Prostate gland (tissue), 2 donors: ENCODE results near the gene TBX5.

Experiments used
- POLR2A ChIP-seq: fragments of 450-650 bp; IDR thresholded peaks from one replicate; pipeline ENCODE4 v1.6.1; 2016; ENCODE audit warnings: antibody characterized with exemption, mild to moderate bottlenecking
- POLR2AphosphoS5 ChIP-seq: sonication (generic); formaldehyde crosslinking; IDR thresholded peaks from one replicate; pipeline ENCODE4 v1.6.1; 2017; ENCODE audit warnings: antibody characterized with exemption
- TF ChIP-seq, protein P1 (sequence below), 4 experiments: fragments of 200-600 bp in 2 of 4; fragments of 450-650 bp in 2 of 4; sonication (generic) in 2 of 4; IDR thresholded peaks; 1 replicate in 3 of 4; 2 replicates in 1 of 4; pipeline ENCODE4 v1.5.1; 2016 to 2019; ENCODE audit warnings: antibody characterized with exemption in 4 of 4, mild to moderate bottlenecking in 2 of 4, moderate library complexity in 2 of 4

DNA sequence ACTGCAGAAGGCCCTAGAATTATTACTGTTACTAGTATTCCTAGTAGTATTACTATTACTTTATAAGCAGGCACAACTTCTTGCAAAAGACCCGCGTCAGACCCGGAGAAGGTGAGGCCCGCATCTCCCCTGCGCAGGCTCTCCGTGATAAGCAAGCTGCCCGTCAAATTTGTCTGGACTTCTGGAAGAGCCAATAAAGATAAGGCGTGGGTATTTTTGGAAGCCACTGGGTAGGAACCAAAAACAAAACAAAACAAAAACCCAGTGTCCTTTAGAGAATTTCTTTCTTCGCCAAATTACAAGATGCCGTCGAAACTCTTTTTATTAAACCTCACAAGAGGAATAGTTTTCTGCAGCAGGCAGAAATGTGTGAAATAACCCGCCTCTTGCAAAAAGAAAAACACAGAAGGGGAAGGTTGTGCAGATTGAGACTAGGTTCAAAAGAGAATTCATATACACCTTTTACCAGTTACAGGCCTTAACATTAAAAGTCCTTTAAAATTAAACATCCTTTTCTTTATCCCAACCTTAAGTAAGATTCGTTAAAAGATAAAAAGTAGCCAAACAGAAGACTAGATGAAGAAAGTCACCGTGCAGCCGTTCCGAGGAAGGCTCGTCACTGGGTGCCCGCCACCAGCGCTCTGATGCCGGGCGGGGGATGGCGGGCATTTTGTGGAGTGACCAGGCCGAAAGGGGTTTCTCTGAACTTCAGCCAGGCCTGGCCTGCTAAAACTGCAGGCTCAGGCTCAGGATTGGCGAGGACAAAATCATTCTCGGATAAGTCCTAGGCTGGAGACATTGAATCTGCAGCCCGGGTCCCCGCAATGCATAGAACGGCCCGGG lies 1.6 kb downstream of the TBX5 start:
- TF ChIP-seq POLR2AphosphoS5, result no peak
- no peak for TF ChIP-seq POLR2A
- TF ChIP-seq, protein P1, sequence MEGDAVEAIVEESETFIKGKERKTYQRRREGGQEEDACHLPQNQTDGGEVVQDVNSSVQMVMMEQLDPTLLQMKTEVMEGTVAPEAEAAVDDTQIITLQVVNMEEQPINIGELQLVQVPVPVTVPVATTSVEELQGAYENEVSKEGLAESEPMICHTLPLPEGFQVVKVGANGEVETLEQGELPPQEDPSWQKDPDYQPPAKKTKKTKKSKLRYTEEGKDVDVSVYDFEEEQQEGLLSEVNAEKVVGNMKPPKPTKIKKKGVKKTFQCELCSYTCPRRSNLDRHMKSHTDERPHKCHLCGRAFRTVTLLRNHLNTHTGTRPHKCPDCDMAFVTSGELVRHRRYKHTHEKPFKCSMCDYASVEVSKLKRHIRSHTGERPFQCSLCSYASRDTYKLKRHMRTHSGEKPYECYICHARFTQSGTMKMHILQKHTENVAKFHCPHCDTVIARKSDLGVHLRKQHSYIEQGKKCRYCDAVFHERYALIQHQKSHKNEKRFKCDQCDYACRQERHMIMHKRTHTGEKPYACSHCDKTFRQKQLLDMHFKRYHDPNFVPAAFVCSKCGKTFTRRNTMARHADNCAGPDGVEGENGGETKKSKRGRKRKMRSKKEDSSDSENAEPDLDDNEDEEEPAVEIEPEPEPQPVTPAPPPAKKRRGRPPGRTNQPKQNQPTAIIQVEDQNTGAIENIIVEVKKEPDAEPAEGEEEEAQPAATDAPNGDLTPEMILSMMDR (IDR thresholded peaks at IDR 0.05), result no peak
